HEK293 (cell line): Measurements from ENCODE around the gene LDLR.

ENCODE experiments used
- BCL11B ChIP-seq: fragments of 450-650 bp; formaldehyde crosslinking; IDR thresholded peaks from 2 replicates; pipeline ENCODE4 v1.5.1; 2016; ENCODE audit warnings: low read depth, missing biosample characterization, missing genetic modification characterization
- GLIS2 ChIP-seq: fragments of 450-650 bp; formaldehyde crosslinking; IDR thresholded peaks from 2 replicates; pipeline ENCODE4 v1.5.1; 2016; ENCODE audit warnings: missing biosample characterization, missing genetic modification characterization
- KLF1 ChIP-seq: fragments of 450-650 bp; formaldehyde crosslinking; IDR thresholded peaks from 2 replicates; pipeline ENCODE4 v1.5.1; 2016; ENCODE audit warnings: missing biosample characterization, missing genetic modification characterization
- RBAK ChIP-seq: fragments of 450-650 bp; formaldehyde crosslinking; IDR thresholded peaks from 2 replicates; pipeline ENCODE4 v1.5.1; 2016; ENCODE audit warnings: missing biosample characterization, missing genetic modification characterization
- SALL2 ChIP-seq: fragments of 450-650 bp; formaldehyde crosslinking; IDR thresholded peaks from 2 replicates; pipeline ENCODE4 v1.5.0; 2017; ENCODE audit warnings: missing biosample characterization, mild to moderate bottlenecking, missing genetic modification characterization, borderline replicate concordance
- SETDB1 ChIP-seq: IDR thresholded peaks from one replicate; pipeline ENCODE4 v1.6.1; 2017; ENCODE audit warnings: mild to moderate bottlenecking, low read length, moderate library complexity, mixed read lengths; ENCODE audit not compliant: insufficient read length
- SP2 ChIP-seq: fragments of 450-650 bp; formaldehyde crosslinking; IDR thresholded peaks from 2 replicates; pipeline ENCODE4 v1.5.1; 2016; ENCODE audit warnings: missing biosample characterization, missing genetic modification characterization
- SP7 ChIP-seq: fragments of 450-650 bp; formaldehyde crosslinking; IDR thresholded peaks from 2 replicates; pipeline ENCODE4 v1.5.1; 2016; ENCODE audit warnings: missing biosample characterization, missing genetic modification characterization
- WT1 ChIP-seq: fragments of 450-650 bp; formaldehyde crosslinking; IDR thresholded peaks from 2 replicates; pipeline ENCODE4 v1.5.1; 2016; ENCODE audit warnings: missing biosample characterization, missing genetic modification characterization
- ZBTB48 ChIP-seq: fragments of 450-650 bp; formaldehyde crosslinking; IDR thresholded peaks from 2 replicates; pipeline ENCODE4 v1.5.1; 2016; ENCODE audit warnings: missing biosample characterization, missing genetic modification characterization
- ZFP3 ChIP-seq: fragments of 450-650 bp; formaldehyde crosslinking; IDR thresholded peaks from 2 replicates; pipeline ENCODE4 v1.5.1; 2016; ENCODE audit warnings: low read depth, missing biosample characterization, missing genetic modification characterization
- ZFP69B ChIP-seq: fragments of 450-650 bp; formaldehyde crosslinking; IDR thresholded peaks from 2 replicates; pipeline ENCODE4 v1.5.1; 2016; ENCODE audit warnings: missing biosample characterization, missing genetic modification characterization
- ZNF112 ChIP-seq: fragments of 450-650 bp; formaldehyde crosslinking; IDR thresholded peaks from 2 replicates; pipeline ENCODE4 v1.5.0; 2017; ENCODE audit warnings: missing biosample characterization, missing genetic modification characterization
- ZNF157 ChIP-seq: fragments of 450-650 bp; formaldehyde crosslinking; IDR thresholded peaks from 2 replicates; pipeline ENCODE4 v1.5.1; 2016; ENCODE audit warnings: missing biosample characterization, missing genetic modification characterization
- ZNF18 ChIP-seq: fragments of 450-650 bp; formaldehyde crosslinking; IDR thresholded peaks from 2 replicates; pipeline ENCODE4 v1.5.1; 2016; ENCODE audit warnings: missing biosample characterization, missing genetic modification characterization
- ZNF2 ChIP-seq: fragments of 450-650 bp; formaldehyde crosslinking; IDR thresholded peaks from 2 replicates; pipeline ENCODE4 v1.5.1; 2016; ENCODE audit warnings: missing biosample characterization, missing genetic modification characterization
- ZNF214 ChIP-seq: fragments of 450-650 bp; formaldehyde crosslinking; IDR thresholded peaks from 2 replicates; pipeline ENCODE4 v1.5.1; 2017; ENCODE audit warnings: missing biosample characterization, mild to moderate bottlenecking, missing genetic modification characterization, borderline replicate concordance
- ZNF23 ChIP-seq: fragments of 450-650 bp; formaldehyde crosslinking; IDR thresholded peaks from 2 replicates; pipeline ENCODE4 v1.5.1; 2016; ENCODE audit warnings: missing biosample characterization, missing genetic modification characterization, borderline replicate concordance
- ZNF24 ChIP-seq: fragments of 450-650 bp; formaldehyde crosslinking; IDR thresholded peaks from 2 replicates; pipeline ENCODE4 v1.5.1; 2016; ENCODE audit warnings: missing biosample characterization, missing genetic modification characterization
- ZNF248 ChIP-seq: fragments of 450-650 bp; formaldehyde crosslinking; IDR thresholded peaks from 2 replicates; pipeline ENCODE4 v1.5.1; 2017; ENCODE audit warnings: missing biosample characterization, missing genetic modification characterization
- ZNF292 ChIP-seq: fragments of 450-650 bp; formaldehyde crosslinking; IDR thresholded peaks from 2 replicates; pipeline ENCODE4 v1.5.1; 2016; ENCODE audit warnings: low read depth, missing biosample characterization, missing genetic modification characterization, borderline replicate concordance
- ZNF366 ChIP-seq: fragments of 450-650 bp; formaldehyde crosslinking; conservative IDR thresholded peaks from 2 replicates; pipeline ENCODE4 v1.5.1; 2016; ENCODE audit warnings: missing biosample characterization, missing genetic modification characterization
- ZNF416 ChIP-seq: fragments of 450-650 bp; formaldehyde crosslinking; IDR thresholded peaks from 2 replicates; pipeline ENCODE4 v1.5.1; 2016; ENCODE audit warnings: missing biosample characterization, missing genetic modification characterization
- ZNF433 ChIP-seq: fragments of 450-650 bp; formaldehyde crosslinking; IDR thresholded peaks from 2 replicates; pipeline ENCODE4 v1.5.1; 2016; ENCODE audit warnings: missing biosample characterization, missing genetic modification characterization, low read depth
- ZNF501 ChIP-seq: fragments of 450-650 bp; formaldehyde crosslinking; IDR thresholded peaks from 2 replicates; pipeline ENCODE4 v1.5.1; 2016; ENCODE audit warnings: missing biosample characterization, missing genetic modification characterization
- ZNF548 ChIP-seq: fragments of 450-650 bp; formaldehyde crosslinking; IDR thresholded peaks from 2 replicates; pipeline ENCODE4 v1.5.1; 2016; ENCODE audit warnings: missing biosample characterization, missing genetic modification characterization
- ZNF571 ChIP-seq: fragments of 450-650 bp; formaldehyde crosslinking; IDR thresholded peaks from 2 replicates; pipeline ENCODE4 v1.5.0; 2017; ENCODE audit warnings: missing biosample characterization, missing genetic modification characterization
- ZNF596 ChIP-seq: fragments of 450-650 bp; IDR thresholded peaks from 2 replicates; pipeline ENCODE4 v1.5.0; 2018; ENCODE audit warnings: missing biosample characterization, mild to moderate bottlenecking, missing genetic modification characterization, moderate library complexity
- ZNF639 ChIP-seq: fragments of 450-650 bp; formaldehyde crosslinking; IDR thresholded peaks from 2 replicates; pipeline ENCODE4 v1.5.1; 2016; ENCODE audit warnings: missing biosample characterization, missing genetic modification characterization
- ZNF660 ChIP-seq: fragments of 450-650 bp; IDR thresholded peaks from 2 replicates; pipeline ENCODE4 v1.5.1; 2018; ENCODE audit warnings: missing biosample characterization, mild to moderate bottlenecking, missing genetic modification characterization
- ZNF76 ChIP-seq: fragments of 450-650 bp; formaldehyde crosslinking; IDR thresholded peaks from 2 replicates; pipeline ENCODE4; 2016; ENCODE audit warnings: low read depth, missing biosample characterization, missing genetic modification characterization, borderline replicate concordance
- ZSCAN16 ChIP-seq: fragments of 450-650 bp; formaldehyde crosslinking; IDR thresholded peaks from 2 replicates; pipeline ENCODE4 v1.5.1; 2016; ENCODE audit warnings: missing biosample characterization, missing genetic modification characterization
- TF ChIP-seq, protein P1 (sequence below): fragments of 450-650 bp; IDR thresholded peaks from 2 replicates; pipeline ENCODE4 v1.5.1; 2018; ENCODE audit warnings: missing biosample characterization, missing genetic modification characterization
- TF ChIP-seq, protein P2 (sequence below): fragments of 450-650 bp; formaldehyde crosslinking; conservative IDR thresholded peaks from 2 replicates; pipeline ENCODE4 v1.5.1; 2016; ENCODE audit warnings: low read depth, missing biosample characterization, missing genetic modification characterization

Gene LDLR

GRCh38 chr19:11091703-11092153 is 2.5 kb downstream of the LDLR start (continued):
- no peak for TF ChIP-seq SETDB1
- TF ChIP-seq ZNF366 (tag by site-specific recombination): peak; percentile 86
- TF ChIP-seq ZNF248 (tag by site-specific recombination): no peak
- no peak for TF ChIP-seq ZFP3
- TF ChIP-seq ZNF501: 0 out of 2 replicates have a peak, but pooled peaks have one; percentile 42
- TF ChIP-seq, protein P1, sequence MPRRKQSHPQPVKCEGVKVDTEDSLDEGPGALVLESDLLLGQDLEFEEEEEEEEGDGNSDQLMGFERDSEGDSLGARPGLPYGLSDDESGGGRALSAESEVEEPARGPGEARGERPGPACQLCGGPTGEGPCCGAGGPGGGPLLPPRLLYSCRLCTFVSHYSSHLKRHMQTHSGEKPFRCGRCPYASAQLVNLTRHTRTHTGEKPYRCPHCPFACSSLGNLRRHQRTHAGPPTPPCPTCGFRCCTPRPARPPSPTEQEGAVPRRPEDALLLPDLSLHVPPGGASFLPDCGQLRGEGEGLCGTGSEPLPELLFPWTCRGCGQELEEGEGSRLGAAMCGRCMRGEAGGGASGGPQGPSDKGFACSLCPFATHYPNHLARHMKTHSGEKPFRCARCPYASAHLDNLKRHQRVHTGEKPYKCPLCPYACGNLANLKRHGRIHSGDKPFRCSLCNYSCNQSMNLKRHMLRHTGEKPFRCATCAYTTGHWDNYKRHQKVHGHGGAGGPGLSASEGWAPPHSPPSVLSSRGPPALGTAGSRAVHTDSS (tag by site-specific recombination): no peak
- no peak for TF ChIP-seq ZSCAN16 (tag by site-specific recombination)
- peak; percentile 29 for TF ChIP-seq SP2 (tag by site-specific recombination)
- TF ChIP-seq ZNF76 (tag by site-specific recombination): peak; percentile 42; the same call in 1 of the 2 replicates
- TF ChIP-seq WT1: peak; percentile 88
- TF ChIP-seq, protein P2, sequence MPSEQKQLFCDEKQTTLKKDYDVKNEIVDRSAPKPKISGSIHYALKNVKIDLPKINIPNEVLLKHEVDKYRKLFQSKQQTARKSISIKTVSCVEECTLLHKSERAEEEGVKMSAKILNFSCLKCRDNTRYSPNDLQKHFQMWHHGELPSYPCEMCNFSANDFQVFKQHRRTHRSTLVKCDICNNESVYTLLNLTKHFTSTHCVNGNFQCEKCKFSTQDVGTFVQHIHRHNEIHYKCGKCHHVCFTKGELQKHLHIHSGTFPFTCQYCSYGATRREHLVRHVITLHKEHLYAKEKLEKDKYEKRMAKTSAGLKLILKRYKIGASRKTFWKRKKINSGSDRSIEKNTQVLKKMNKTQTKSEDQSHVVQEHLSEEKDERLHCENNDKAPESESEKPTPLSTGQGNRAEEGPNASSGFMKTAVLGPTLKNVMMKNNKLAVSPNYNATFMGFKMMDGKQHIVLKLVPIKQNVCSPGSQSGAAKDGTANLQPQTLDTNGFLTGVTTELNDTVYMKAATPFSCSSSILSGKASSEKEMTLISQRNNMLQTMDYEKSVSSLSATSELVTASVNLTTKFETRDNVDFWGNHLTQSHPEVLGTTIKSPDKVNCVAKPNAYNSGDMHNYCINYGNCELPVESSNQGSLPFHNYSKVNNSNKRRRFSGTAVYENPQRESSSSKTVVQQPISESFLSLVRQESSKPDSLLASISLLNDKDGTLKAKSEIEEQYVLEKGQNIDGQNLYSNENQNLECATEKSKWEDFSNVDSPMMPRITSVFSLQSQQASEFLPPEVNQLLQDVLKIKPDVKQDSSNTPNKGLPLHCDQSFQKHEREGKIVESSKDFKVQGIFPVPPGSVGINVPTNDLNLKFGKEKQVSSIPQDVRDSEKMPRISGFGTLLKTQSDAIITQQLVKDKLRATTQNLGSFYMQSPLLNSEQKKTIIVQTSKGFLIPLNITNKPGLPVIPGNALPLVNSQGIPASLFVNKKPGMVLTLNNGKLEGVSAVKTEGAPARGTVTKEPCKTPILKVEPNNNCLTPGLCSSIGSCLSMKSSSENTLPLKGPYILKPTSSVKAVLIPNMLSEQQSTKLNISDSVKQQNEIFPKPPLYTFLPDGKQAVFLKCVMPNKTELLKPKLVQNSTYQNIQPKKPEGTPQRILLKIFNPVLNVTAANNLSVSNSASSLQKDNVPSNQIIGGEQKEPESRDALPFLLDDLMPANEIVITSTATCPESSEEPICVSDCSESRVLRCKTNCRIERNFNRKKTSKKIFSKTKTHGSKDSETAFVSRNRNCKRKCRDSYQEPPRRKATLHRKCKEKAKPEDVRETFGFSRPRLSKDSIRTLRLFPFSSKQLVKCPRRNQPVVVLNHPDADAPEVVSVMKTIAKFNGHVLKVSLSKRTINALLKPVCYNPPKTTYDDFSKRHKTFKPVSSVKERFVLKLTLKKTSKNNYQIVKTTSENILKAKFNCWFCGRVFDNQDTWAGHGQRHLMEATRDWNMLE: no peak
- no peak for TF ChIP-seq ZNF596
- no peak for TF ChIP-seq ZNF571 (tag by site-specific recombination)
- TF ChIP-seq ZNF660 (tag by site-specific recombination): peak; percentile 75
- no peak for TF ChIP-seq ZNF416 (tag by site-specific recombination)
- TF ChIP-seq ZNF2 (tag by site-specific recombination): no peak
- TF ChIP-seq ZNF548 (tag by site-specific recombination): no peak
- no peak for TF ChIP-seq ZNF433 (tag by site-specific recombination)
- peak; percentile 53 for TF ChIP-seq SP7 (tag by site-specific recombination)
- peak; percentile 74; the same call in 1 of the 2 replicates for TF ChIP-seq ZBTB48 (tag by site-specific recombination)
- no peak for TF ChIP-seq ZNF24 (tag by site-specific recombination)
- TF ChIP-seq ZNF292 (tag by site-specific recombination): no peak
- TF ChIP-seq KLF1 (tag by site-specific recombination): peak; percentile 62
- no peak for TF ChIP-seq SALL2 (tag by site-specific recombination)
- TF ChIP-seq ZNF639 (tag by site-specific recombination): no peak; the same call in 1 of the 2 replicates
- TF ChIP-seq BCL11B (tag by site-specific recombination): no peak
- TF ChIP-seq ZNF112 (tag by site-specific recombination): no peak
- no peak for TF ChIP-seq ZNF214 (tag by site-specific recombination)
- TF ChIP-seq GLIS2 (tag by site-specific recombination): no peak
- TF ChIP-seq ZNF18 (tag by site-specific recombination): no peak
- TF ChIP-seq ZFP69B: peak; percentile 96
- no peak for TF ChIP-seq ZNF157
- TF ChIP-seq RBAK (tag by site-specific recombination): no peak
- TF ChIP-seq ZNF23 (tag by site-specific recombination): no peak
